WI38 (cell line): ENCODE measurements around the gene GRXCR1.

Experiments used
- H3K4me3 ChIP-seq: 2 replicates; pipeline ENCODE4 v1.5.1; 2011; ENCODE audit warnings: low read depth, mild to moderate bottlenecking, control low read depth, low read length
- TF ChIP-seq, protein P1 (sequence below): IDR thresholded peaks from 2 replicates; pipeline ENCODE4 v1.5.1; 2012; ENCODE audit warnings: low read depth, mild to moderate bottlenecking, control low read depth, low read length

The GRXCR1 gene

DNA sequence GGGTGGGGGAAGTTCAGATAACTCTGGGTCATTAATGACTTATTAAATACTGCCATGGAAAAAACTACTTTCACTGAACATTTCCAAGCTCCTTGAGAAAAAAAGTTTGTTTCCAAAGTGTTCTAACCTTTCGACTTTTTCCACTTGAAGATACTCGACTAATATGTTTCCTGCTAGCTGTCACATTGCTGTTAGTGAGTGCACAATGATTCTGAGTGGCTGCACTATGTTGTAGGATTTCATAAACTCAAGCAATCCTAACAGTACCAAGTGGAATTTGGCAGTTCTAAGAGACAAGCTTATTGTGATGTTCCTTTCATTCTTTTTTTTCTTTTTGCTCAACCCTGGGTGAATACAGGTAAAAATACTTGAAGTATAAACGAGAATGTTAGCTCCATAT lies 33.4 kb downstream of the GRXCR1 start:
- H3K4me3 ChIP-seq: no peak overlapping the region
- TF ChIP-seq, protein P1, sequence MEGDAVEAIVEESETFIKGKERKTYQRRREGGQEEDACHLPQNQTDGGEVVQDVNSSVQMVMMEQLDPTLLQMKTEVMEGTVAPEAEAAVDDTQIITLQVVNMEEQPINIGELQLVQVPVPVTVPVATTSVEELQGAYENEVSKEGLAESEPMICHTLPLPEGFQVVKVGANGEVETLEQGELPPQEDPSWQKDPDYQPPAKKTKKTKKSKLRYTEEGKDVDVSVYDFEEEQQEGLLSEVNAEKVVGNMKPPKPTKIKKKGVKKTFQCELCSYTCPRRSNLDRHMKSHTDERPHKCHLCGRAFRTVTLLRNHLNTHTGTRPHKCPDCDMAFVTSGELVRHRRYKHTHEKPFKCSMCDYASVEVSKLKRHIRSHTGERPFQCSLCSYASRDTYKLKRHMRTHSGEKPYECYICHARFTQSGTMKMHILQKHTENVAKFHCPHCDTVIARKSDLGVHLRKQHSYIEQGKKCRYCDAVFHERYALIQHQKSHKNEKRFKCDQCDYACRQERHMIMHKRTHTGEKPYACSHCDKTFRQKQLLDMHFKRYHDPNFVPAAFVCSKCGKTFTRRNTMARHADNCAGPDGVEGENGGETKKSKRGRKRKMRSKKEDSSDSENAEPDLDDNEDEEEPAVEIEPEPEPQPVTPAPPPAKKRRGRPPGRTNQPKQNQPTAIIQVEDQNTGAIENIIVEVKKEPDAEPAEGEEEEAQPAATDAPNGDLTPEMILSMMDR: no peak

DNA sequence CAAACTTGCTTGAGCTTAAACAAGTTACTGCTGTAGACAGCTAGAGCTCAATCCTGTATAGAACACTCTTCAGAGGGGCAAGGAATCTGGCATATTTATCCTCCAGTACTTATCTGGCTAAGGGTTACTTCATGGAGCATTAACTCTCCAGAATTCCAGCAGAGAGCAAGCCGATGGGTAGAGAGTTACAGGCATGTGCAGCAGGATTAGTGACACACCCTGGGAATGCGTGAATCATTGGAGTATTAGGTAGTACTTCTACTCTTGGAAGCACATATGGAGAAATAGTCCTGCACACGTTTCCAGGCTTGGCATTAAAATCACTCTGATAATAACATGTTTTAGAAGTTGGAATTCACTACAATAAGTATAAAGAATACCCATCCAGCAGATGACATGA lies 35.4 kb downstream of the GRXCR1 start:
- TF ChIP-seq, protein P1: no peak
- H3K4me3 ChIP-seq: no peak overlapping the region

DNA sequence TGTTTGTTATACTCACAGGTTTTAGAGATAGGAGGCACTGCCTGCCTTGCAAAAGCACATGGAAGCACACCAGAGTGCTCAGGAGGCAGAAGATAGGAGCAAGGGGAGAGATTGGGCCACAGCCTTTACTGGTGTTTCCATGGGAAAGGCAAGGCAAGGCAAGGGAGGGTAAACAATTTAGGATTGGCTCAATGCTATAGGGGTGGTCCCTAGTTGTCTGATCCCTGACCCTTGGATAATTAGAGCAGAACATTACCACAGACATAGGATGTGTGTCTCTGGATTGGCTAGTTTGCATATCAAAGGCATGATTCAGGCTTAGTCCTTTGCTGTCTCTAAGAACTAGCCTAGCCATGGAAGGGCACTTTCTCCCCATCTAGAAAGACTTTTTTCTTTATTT lies 36.1 kb downstream of the GRXCR1 start:
- H3K4me3 ChIP-seq: no peak overlapping the region
- TF ChIP-seq, protein P1: no peak

DNA sequence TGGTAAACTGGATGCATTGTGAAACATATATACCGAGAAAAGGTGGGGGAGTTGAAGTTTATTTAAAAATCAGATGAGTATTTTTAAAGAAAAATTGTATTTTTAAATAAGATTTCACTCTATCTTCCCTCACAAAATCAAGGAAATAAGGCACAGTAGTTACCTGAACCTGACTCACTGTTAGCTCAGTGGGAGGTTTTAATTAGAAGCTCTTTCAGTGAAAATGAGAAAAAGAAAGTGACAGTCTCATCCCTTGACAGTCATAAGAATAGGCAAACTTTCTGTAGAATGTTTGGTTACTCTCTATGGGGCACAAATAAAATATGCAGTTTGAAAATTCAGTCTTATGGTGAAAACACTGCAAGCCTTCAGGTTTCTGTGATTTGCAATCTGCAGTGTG lies 49.7 kb downstream of the GRXCR1 start:
- H3K4me3 ChIP-seq: no peak overlapping the region
- TF ChIP-seq, protein P1: no peak

DNA sequence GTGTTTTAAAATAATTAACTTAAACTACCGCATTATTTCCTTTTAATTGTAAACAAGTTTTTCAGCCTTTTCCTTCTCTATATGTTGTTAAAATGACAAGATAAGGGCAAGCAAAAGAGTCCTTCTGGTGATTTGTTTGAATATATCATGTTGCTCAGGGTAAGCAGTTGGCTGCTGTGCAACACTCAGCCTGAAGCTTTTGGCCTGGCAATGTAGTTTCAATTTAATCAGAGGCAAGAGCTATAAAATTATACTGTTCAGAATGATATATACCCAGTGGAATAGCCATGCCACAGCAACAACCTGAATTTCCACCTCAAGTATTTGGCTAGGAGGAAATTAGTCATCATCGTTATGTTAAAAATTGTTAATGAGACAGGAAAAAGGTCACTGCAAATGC lies 53.4 kb downstream of the GRXCR1 start:
- TF ChIP-seq, protein P1: no peak
- H3K4me3 ChIP-seq: no peak overlapping the region

DNA sequence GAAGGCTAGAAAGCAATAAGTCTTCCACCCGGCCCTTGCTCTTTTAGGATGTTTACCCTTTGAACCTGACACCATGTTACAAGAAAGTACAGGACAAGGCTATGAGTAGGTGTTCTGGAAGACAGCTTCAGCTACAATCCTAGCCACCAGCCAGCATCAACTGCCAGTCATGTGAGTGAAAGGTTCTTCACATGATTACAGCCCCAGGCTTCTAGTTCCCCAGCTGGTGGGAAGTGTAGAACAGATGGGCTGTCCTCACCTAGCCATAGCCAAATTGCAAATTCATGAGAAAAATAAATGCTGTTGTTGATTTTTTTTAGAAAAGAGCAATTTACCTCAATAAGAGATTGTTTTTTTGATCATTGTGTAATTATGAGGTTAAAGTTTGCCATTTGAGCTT lies 60.8 kb downstream of the GRXCR1 start:
- TF ChIP-seq, protein P1: no peak
- no peak overlapping the region for H3K4me3 ChIP-seq

DNA sequence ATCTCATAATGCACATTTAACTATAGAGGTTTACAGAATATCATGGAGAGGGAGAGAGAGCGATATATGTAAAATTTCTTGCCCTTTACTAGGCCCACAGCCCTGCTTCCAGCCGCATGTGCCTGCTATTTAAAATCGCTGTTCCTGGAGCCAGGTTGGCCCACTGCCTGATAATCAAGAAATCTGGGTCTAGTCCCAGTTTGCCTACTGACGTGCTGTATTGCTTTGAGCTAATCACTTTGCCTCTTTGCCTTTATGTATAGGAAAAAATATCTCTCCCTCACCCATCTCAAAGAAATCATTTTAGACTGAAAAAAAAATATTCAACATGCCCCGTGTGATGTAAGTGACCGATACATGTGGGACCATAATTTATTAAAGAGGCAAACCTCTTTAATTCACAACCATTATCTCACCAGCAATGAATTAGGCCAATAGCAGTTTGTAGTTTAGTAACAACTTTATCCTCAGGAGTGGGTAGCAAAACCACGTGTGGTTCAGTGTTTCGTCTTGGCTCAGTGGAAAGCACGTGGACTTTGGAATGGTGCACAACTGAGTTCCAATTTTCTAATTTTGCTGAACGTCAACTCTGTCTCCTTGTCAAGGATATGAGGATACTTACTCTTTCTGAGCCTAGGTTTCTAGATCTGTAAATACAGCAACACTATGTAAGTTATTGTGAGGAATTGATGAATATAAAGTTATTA lies 62.6 kb downstream of the GRXCR1 start:
- no peak overlapping the region for H3K4me3 ChIP-seq
- TF ChIP-seq, protein P1: no peak
